ENCODE data around the gene TXNL4B. TPM values are rescaled to one million over a fixed set of nuclear protein-coding genes. Genes with fewer than 3 reads are reported as not detected.

Gene TXNL4B
- total RNA-seq = 10 to 100 TPM; 29.3 to 34.4 TPM

GRCh38 chr16:72093448-72094265, at the start of gene TXNL4B, which contains the start of gene DHX38:
Gene TXNL4B (minus strand): TSS chr16:72093620. CDS start chr16:72090749, 2,871 bp downstream.
Gene DHX38 (plus strand): TSS chr16:72093847. CDS start chr16:72096158, 2,311 bp downstream.
- peaks cover 52% of the 10 kb centered on the region for H3K4me1 Mint-ChIP-seq (ENCODE audit: low read depth)
- peaks cover 12 to 25% of the 10 kb centered on the region in 2 donors for H3K36me3 Mint-ChIP-seq (ENCODE audit: insufficient read depth in 2 of 2)
- peak within 1 kb of the TSS; percentile 95 to 99 for H3K4me3 Mint-ChIP-seq
- no peaks in the 10 kb centered on the region for H3K9me3 Mint-ChIP-seq
- ATAC-seq (replicated peaks in 1 of 2) = peak; percentile 97
- H3K27me3 Mint-ChIP-seq (ENCODE audit: low read depth) = no peaks in the 10 kb centered on the region
- peak; percentile 91 to 93 for DNase-seq
- H3K27ac Mint-ChIP-seq = peak within 1 kb of the TSS; percentile 99

DNA sequence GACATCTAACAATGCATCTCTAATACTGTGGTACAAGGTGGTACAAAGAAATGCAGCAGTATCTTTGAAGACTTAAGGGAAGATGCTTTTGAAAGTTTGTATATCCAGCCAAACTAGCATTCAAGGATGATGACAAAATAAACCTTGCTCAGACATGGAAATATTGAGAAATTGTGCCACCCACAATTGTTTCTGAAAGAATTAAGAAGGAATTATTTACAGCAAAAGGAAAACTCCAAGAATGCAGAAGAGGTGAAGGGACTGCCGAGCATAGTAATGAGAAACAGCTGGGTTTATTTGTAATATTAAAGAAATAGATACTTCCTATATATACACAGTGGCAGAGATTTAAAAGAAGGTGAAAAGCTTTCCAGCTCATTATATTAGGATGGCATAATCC, 49.1 kb upstream of the TXNL4B start:
- Mint-ChIP-seq H3K4me3 (no peak overlapping the region), H3K27me3 (ENCODE audit: low read depth) (no peaks in the 10 kb centered on the region), H3K4me1 (ENCODE audit: low read depth) (no peaks in the 10 kb centered on the region), H3K36me3 (ENCODE audit: insufficient read depth in 2 of 2) (no peaks in the 10 kb centered on the region), H3K27ac (no peak overlapping the region), H3K9me3 (no peaks in the 10 kb centered on the region)
- DNase-seq (no peak), ATAC-seq (replicated peaks in 1 of 2) (no peak)

- H3K4me1 Mint-ChIP-seq (ENCODE audit: low read depth) = no peaks in the 10 kb centered on the region
- no peak overlapping the region for H3K27ac Mint-ChIP-seq
- ATAC-seq (replicated peaks in 1 of 2) (no peak), DNase-seq (no peak)
- H3K4me3 Mint-ChIP-seq = no peak overlapping the region
- H3K27me3 Mint-ChIP-seq (ENCODE audit: low read depth) = no peaks in the 10 kb centered on the region
- no peaks in the 10 kb centered on the region for H3K9me3 Mint-ChIP-seq
- H3K36me3 Mint-ChIP-seq (ENCODE audit: insufficient read depth in 2 of 2) = no peaks in the 10 kb centered on the region
Measured at GRCh38 chr16:72139908-72140307, 46.5 kb upstream of the TXNL4B start.

DNA sequence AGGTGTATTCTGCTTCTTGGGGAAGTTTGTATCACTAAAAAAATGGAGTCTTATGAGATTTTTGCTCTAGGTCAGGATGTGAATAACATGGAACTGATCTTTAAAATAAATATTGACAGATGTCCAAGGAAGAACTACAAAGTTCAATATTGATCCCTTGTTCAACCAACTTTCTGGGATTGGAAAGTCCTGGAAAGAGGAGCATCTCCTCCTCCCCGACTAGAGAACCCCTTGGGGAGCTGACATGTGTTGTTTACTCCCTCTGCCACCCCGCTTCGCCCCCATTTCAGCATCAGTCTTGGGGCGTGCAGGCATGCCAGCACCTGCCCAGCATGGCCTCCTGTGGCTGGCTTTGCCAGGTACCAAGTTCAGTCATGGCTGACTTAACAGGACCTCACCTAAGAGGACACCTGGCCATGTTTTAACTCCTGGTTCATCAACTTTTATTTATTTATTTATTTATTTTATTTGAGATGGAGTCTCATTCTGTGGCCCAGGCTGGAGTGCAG, 44.7 kb upstream of the TXNL4B start:
- no peak for DNase-seq
- Mint-ChIP-seq H3K9me3 (no peaks in the 10 kb centered on the region), H3K27ac (no peak overlapping the region), H3K27me3 (ENCODE audit: low read depth) (no peaks in the 10 kb centered on the region), H3K36me3 (ENCODE audit: insufficient read depth in 2 of 2) (no peaks in the 10 kb centered on the region), H3K4me3 (no peak overlapping the region), H3K4me1 (ENCODE audit: low read depth) (no peaks in the 10 kb centered on the region)
- no peak for ATAC-seq (replicated peaks in 1 of 2)

DNA sequence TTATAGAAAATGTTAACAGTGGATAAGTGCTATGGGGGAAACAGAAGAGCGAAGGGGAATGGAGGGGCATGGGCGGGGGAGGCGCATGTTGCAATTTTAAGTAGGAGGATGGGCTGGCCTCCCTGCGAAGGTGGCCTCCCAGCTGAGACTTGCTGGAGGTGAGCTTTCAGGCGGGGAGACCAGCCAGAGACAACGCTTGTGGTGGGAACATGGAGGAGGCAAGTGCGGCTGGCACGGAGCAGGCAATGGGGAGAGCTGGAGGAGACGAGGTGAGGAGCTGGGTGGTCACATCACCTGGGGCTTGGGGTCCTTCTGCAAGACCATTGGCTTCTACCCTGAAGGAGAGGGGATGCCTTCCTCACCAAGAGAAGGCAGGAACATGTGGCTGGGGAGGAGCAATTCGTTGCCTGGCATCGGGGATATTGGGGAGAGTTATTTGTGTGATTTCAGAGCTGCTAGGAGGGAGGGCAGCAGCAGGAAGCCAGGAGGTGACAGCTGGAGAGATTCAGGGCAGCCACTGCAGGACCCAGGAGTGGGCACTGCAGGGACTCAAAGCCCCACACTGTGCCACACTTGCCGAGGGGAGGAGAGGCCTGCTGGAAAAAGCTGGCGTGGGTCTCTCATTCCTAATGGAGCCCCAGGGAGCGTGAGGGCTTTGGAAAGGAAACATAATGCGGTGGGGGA, 44.1 kb upstream of the TXNL4B start:
- no peaks in the 10 kb centered on the region for H3K36me3 Mint-ChIP-seq (ENCODE audit: insufficient read depth in 2 of 2)
- H3K9me3 Mint-ChIP-seq = no peaks in the 10 kb centered on the region
- ATAC-seq (replicated peaks in 1 of 2) (no peak), DNase-seq (no peak)
- H3K27ac Mint-ChIP-seq = no peak overlapping the region
- H3K4me1 Mint-ChIP-seq (ENCODE audit: low read depth) = no peaks in the 10 kb centered on the region
- no peaks in the 10 kb centered on the region for H3K27me3 Mint-ChIP-seq (ENCODE audit: low read depth)
- no peak overlapping the region for H3K4me3 Mint-ChIP-seq

GRCh38 chr16:72134507-72134906, 41.1 kb upstream of the TXNL4B start:
- Mint-ChIP-seq H3K9me3 (no peaks in the 10 kb centered on the region), H3K27ac (no peak overlapping the region), H3K36me3 (ENCODE audit: insufficient read depth in 2 of 2) (no peaks in the 10 kb centered on the region), H3K4me3 (no peak overlapping the region), H3K27me3 (ENCODE audit: low read depth) (no peaks in the 10 kb centered on the region), H3K4me1 (ENCODE audit: low read depth) (no peaks in the 10 kb centered on the region)
- ATAC-seq (replicated peaks in 1 of 2) (no peak), DNase-seq (no peak)

- no peaks in the 10 kb centered on the region for H3K4me1 Mint-ChIP-seq (ENCODE audit: low read depth)
- no peaks in the 10 kb centered on the region for H3K36me3 Mint-ChIP-seq (ENCODE audit: insufficient read depth in 2 of 2)
- no peaks in the 10 kb centered on the region for H3K27me3 Mint-ChIP-seq (ENCODE audit: low read depth)
- ATAC-seq (replicated peaks in 1 of 2) = no peak
- DNase-seq = no peak
- no peak overlapping the region for H3K4me3 Mint-ChIP-seq
- no peaks in the 10 kb centered on the region for H3K9me3 Mint-ChIP-seq
- no peak overlapping the region for H3K27ac Mint-ChIP-seq
Measured at GRCh38 chr16:72132726-72133125, 39.3 kb upstream of the TXNL4B start.

DNA sequence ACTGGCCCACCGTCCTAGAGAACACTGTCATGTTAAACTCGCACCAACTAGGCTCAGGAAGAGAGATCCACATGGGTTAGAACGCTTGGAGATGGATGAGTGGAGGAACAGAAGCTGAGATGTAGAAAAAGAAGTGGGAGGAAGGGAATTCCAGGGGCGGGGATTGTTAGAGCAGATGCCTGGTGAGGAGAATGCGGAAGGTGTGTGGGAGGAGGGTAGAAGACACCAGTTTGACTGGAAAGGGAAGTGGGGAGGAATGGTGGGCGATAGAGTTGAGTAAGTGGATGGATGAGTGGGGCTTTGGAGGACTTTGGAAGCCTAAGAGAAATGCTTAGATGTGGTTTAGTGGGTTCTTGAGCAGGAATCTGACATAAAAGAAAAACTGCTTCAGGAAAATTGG, 37.6 kb upstream of the TXNL4B start:
- no peaks in the 10 kb centered on the region for H3K27me3 Mint-ChIP-seq (ENCODE audit: low read depth)
- ATAC-seq (replicated peaks in 1 of 2) (no peak), DNase-seq (no peak)
- no peaks in the 10 kb centered on the region for H3K36me3 Mint-ChIP-seq (ENCODE audit: insufficient read depth in 2 of 2)
- no peaks in the 10 kb centered on the region for H3K9me3 Mint-ChIP-seq
- H3K4me1 Mint-ChIP-seq (ENCODE audit: low read depth) = no peaks in the 10 kb centered on the region
- no peak overlapping the region for H3K4me3 Mint-ChIP-seq
- H3K27ac Mint-ChIP-seq = no peak overlapping the region

DNA sequence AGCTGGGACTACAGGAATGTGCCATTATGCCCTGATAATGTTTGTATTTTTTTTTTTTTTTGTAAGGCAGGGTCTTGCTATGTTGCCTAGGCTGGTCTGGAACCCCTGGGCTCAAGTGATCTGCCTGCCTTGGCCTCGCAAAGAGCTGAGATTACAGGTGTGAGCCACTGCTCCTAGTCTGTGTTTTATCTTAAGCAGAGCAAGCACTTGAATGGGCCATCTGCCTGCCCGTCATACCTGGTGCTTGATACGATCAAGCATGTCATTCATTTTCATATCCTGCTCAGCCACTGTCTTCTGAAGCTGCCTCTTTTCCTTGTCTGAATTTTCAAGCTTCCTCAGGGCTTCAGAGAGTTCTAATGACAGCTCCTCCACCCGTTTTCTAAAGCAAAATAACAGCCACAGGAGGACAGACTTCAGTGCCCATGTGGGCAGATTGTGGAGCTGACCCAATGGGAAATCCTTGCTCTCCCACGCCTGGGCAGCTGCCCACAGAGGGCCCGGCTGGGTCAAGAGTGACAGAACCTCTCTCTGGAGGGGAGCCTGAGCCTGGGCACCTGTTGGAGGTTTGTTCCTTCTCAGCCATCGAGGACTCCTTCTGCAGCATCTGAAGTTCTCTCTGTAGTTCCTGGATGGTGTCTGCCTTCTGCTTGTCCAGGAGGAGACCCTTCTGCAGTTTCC, 36.7 kb upstream of the TXNL4B start:
- no peak overlapping the region for H3K4me3 Mint-ChIP-seq
- H3K4me1 Mint-ChIP-seq (ENCODE audit: low read depth) = no peaks in the 10 kb centered on the region
- H3K27ac Mint-ChIP-seq = no peak overlapping the region
- H3K36me3 Mint-ChIP-seq (ENCODE audit: insufficient read depth in 2 of 2) = no peaks in the 10 kb centered on the region
- no peak for ATAC-seq (replicated peaks in 1 of 2)
- DNase-seq = no peak
- H3K27me3 Mint-ChIP-seq (ENCODE audit: low read depth) = no peaks in the 10 kb centered on the region
- H3K9me3 Mint-ChIP-seq = no peaks in the 10 kb centered on the region

- no peak overlapping the region for H3K27ac Mint-ChIP-seq
- no peaks in the 10 kb centered on the region for H3K9me3 Mint-ChIP-seq
- no peak for ATAC-seq (replicated peaks in 1 of 2)
- H3K27me3 Mint-ChIP-seq (ENCODE audit: low read depth) = no peaks in the 10 kb centered on the region
- H3K4me1 Mint-ChIP-seq (ENCODE audit: low read depth) = no peaks in the 10 kb centered on the region
- no peak overlapping the region for H3K4me3 Mint-ChIP-seq
- H3K36me3 Mint-ChIP-seq (ENCODE audit: insufficient read depth in 2 of 2) = no peaks in the 10 kb centered on the region
- no peak for DNase-seq
Measured at GRCh38 chr16:72128701-72129100, 35.3 kb upstream of the TXNL4B start.

DNA sequence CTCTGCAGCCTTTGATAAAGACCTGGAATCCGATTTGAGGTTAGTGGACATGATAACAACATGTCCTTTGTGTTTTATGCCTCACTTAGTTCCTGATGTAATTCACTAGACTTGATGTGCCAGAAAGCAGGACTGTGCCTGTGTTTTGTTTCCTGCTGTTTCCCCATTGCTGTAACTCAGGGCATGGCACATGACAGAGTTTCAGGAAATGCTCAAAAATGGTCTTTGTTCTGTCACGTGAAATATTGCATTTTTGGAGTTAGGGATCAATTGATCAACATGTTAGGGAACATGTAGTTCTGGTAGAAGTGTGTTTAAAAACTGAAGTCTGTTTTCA, 33.0 kb upstream of the TXNL4B start:
- DNase-seq (no peak), ATAC-seq (replicated peaks in 1 of 2) (no peak)
- H3K36me3 Mint-ChIP-seq (ENCODE audit: insufficient read depth in 2 of 2) = no peaks in the 10 kb centered on the region
- no peak overlapping the region for H3K27ac Mint-ChIP-seq
- no peaks in the 10 kb centered on the region for H3K27me3 Mint-ChIP-seq (ENCODE audit: low read depth)
- H3K9me3 Mint-ChIP-seq = no peaks in the 10 kb centered on the region
- H3K4me3 Mint-ChIP-seq = no peak overlapping the region
- H3K4me1 Mint-ChIP-seq (ENCODE audit: low read depth) = no peaks in the 10 kb centered on the region

GRCh38 chr16:72125635-72126428, 32.4 kb upstream of the TXNL4B start:
- ATAC-seq (replicated peaks in 1 of 2) (no peak), DNase-seq (no peak)
- H3K27ac Mint-ChIP-seq = no peak overlapping the region
- H3K4me1 Mint-ChIP-seq (ENCODE audit: low read depth) = no peaks in the 10 kb centered on the region
- no peaks in the 10 kb centered on the region for H3K27me3 Mint-ChIP-seq (ENCODE audit: low read depth)
- H3K4me3 Mint-ChIP-seq = no peak overlapping the region
- H3K36me3 Mint-ChIP-seq (ENCODE audit: insufficient read depth in 2 of 2) = no peaks in the 10 kb centered on the region
- H3K9me3 Mint-ChIP-seq = no peaks in the 10 kb centered on the region
